ENCODE measurements around the gene COL25A1. TPM values are rescaled to one million over a fixed set of nuclear protein-coding genes. Genes with fewer than 3 reads are reported as not detected.

COL25A1 gene
- total RNA-seq, result under 1 TPM; under 0.01 to 0.34 TPM

DNA sequence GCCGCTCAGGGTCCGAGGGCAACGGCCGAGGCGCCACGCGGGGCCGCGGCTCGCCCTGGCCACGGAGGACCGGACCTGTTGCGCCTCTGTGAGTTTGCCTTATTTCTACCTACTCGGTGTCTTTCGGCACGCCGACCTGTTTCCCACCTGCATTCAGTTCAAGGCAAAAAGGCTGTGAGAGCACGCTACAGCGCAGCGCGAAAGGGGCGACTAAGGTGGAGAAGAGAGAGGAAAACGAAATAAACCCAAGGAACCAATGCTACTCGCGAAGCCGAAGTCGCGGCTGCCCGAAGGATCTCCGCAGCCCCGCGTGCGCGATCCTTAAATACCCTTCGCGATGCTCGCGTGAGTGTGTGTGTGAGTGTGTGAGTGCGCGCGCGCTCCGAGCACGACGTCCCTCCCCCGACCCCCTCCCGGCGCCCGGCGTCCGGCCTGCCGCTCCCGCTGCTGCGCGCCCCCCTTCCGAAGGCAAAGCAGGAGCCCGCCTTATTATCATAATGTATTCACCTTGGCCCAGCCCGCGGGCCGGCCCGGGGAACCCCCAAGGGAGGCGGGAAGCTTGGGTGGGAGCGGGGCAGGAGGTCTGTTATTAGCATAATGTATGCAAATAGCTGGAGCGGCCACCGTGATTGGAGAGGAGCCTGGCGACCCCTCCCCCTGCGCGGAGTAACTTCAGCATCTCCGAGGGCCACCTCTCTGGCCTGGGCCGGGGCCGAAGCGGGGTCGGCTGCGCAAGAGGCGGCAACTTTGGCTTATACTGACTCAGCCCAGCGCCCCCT is at the start of gene COL25A1:
Gene COL25A1, minus strand, starts transcription at position 298 of the 779 bp plus-strand sequence.

DNA sequence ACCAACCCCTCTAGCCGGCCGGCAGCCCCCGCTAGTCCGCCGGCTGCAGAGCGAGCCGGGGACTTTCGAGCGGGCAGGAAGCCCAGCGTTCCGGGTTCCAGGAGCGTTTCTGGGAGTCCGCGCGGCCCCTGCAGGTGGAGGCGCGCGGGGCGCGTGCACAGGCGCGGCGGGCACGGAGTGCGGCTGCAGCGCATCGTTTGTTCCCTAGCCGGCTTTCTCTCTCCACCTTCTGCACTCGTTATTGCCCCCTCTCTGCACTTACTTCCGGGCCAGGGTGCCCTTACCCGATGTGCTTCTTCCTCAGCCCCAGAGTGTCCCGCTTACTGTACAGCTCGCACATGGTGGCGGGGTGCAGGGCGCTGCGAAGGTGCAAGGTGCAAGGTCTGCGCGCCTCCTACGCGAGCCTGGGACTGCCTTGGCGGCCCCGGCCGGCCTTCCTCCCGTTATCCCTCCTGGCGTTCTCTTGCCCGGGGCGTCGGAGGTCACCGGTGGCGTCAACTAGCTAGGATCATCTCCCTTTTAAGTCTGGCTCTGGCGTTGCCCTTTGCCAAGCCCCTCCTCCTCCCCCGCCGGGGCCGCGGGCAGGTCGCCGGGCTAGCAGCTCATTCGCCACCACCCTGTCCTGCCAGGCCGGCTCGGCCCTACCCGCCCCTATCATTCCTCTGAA is 539.8 kb downstream of the COL25A1 start, which contains the start of gene ETNPPL:
Gene ETNPPL, minus strand, starts transcription at position 495 of the 667 bp plus-strand sequence. Its CDS starts 155 bp downstream, at position 340.

Other genes starting within 250 kb of the COL25A1 start
- gene SEC24B, start 131.2 kb upstream of the COL25A1 start, total RNA-seq, result 10 to 100 TPM; 18.2 to 23.0 TPM

Data from melanocyte of skin (primary cell).